CD4-positive, alpha-beta T cell treated with Interleukin-4 for 4 hours (primary cell): ENCODE results near the gene EDN2.

Source experiments
- DNase-seq: peaks from one replicate; pipeline ENCODE4 v3.0.0-alpha.2; 2020

EDN2 gene

GRCh38 chr1:41435570-41436178 is 48.8 kb downstream of the EDN2 start:
- no peak for DNase-seq

- no peak for DNase-seq
These were observed 49.6 kb downstream of the EDN2 start for GRCh38 chr1:41434748-41435449.

GRCh38 chr1:41434306-41434705 is 50.2 kb downstream of the EDN2 start:
- DNase-seq, result no peak

- DNase-seq, result no peak
These were observed 51.0 kb downstream of the EDN2 start for GRCh38 chr1:41433501-41433900.

- DNase-seq, result peak; percentile 48
These were observed 51.8 kb downstream of the EDN2 start for GRCh38 chr1:41432481-41433280.

GRCh38 chr1:41431490-41432350 is 52.8 kb downstream of the EDN2 start:
- DNase-seq, result no peak

- no peak for DNase-seq
These were observed 53.9 kb downstream of the EDN2 start for GRCh38 chr1:41430582-41430981.

GRCh38 chr1:41430069-41430468 is 54.4 kb downstream of the EDN2 start:
- no peak for DNase-seq

GRCh38 chr1:41429641-41430035 is 54.8 kb downstream of the EDN2 start:
- DNase-seq, result no peak
